Fibroblast of pulmonary artery (primary cell): Measurements from ENCODE around the gene AUTS2.

Experiments used
- DNase-seq: peaks from one replicate; pipeline ENCODE4 v3.0.0-alpha.2; 2010; ENCODE audit warnings: low read depth
- H3K4me3 ChIP-seq: replicated peaks from 2 replicates; pipeline ENCODE4 v1.5.1; 2011; ENCODE audit warnings: low read depth, mild to moderate bottlenecking, control low read depth, low read length, moderate library complexity
- TF ChIP-seq, protein P1 (sequence below): IDR thresholded peaks from 2 replicates; pipeline ENCODE4 v1.5.1; 2011; ENCODE audit warnings: mild to moderate bottlenecking, control low read depth, low read length, inconsistent platforms; ENCODE audit errors: missing control alignments

AUTS2 gene

DNA sequence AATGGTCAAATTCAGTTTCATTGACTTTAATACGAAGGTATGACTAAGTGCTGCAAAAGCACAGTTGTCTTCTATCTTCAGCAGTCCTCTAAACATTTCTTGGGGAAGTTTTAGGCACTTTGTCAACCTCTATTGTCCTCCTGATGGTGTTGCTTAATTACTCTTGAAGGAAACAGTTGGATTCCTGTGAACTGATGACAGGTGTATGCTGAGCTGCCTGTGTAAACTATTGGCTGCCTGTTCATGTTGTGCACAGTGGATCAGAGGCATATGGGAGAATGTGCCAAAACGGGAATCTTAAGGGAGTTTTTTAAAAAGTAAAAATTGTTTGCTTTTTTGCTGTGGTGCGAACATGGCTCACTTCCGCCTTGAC is 221.0 kb downstream of the AUTS2 start:
- no peak for DNase-seq
- TF ChIP-seq, protein P1, sequence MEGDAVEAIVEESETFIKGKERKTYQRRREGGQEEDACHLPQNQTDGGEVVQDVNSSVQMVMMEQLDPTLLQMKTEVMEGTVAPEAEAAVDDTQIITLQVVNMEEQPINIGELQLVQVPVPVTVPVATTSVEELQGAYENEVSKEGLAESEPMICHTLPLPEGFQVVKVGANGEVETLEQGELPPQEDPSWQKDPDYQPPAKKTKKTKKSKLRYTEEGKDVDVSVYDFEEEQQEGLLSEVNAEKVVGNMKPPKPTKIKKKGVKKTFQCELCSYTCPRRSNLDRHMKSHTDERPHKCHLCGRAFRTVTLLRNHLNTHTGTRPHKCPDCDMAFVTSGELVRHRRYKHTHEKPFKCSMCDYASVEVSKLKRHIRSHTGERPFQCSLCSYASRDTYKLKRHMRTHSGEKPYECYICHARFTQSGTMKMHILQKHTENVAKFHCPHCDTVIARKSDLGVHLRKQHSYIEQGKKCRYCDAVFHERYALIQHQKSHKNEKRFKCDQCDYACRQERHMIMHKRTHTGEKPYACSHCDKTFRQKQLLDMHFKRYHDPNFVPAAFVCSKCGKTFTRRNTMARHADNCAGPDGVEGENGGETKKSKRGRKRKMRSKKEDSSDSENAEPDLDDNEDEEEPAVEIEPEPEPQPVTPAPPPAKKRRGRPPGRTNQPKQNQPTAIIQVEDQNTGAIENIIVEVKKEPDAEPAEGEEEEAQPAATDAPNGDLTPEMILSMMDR: no peak
- H3K4me3 ChIP-seq: no peak overlapping the region

DNA sequence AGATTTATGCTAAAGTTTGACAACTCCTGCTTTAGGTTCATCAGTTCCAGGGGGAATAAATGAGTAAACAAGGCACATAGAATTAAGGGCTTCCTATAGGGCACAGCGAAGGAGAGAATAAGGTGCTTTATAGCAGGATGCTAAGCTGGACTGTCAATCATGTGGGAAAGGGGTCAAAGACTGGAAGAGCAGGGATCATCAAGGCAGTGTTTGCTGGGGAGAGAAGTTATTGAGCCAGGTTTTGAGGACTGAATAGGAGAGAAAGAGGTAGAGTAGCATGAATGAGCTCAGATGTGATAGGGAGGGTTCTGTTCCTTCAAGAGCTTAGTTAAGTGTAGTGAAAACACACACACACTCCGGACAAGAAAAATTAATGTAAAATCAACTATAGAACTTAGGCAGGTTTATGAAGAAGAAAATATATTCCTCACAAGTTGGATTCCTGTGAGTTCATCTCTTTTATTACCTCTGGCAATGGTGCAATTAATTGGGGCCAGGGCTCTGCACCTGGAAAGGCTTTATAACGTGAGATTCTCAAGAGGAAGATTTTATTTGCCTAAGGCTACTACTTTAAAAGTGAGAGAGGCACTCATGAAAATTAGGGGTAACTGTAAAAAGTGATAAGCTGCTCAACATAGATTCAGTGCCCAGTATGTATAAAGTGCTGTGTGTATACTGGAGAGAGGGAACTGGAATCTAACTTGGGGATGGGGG is 222.4 kb downstream of the AUTS2 start:
- no peak overlapping the region for H3K4me3 ChIP-seq
- TF ChIP-seq, protein P1: no peak
- no peak for DNase-seq

DNA sequence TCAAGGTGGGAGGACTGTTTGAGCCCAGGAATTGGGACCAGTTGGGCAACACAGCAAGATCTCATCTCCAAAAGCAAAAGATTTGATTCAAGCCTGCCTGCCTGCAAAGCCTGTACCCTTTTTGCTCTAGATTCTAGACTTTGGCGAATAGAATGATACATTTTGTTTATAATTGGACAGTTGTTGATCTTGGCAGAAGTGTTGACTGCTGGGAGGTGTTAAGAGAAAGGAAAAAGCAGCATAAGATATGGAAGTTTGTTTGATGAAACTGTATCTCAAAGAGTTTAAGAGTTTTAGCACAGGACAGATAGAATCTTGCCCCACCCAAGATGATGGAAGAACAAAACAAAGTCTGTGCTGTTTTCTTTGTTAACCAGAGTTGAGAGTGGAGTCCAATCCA is 224.1 kb downstream of the AUTS2 start:
- no peak overlapping the region for H3K4me3 ChIP-seq
- TF ChIP-seq, protein P1: no peak
- no peak for DNase-seq

DNA sequence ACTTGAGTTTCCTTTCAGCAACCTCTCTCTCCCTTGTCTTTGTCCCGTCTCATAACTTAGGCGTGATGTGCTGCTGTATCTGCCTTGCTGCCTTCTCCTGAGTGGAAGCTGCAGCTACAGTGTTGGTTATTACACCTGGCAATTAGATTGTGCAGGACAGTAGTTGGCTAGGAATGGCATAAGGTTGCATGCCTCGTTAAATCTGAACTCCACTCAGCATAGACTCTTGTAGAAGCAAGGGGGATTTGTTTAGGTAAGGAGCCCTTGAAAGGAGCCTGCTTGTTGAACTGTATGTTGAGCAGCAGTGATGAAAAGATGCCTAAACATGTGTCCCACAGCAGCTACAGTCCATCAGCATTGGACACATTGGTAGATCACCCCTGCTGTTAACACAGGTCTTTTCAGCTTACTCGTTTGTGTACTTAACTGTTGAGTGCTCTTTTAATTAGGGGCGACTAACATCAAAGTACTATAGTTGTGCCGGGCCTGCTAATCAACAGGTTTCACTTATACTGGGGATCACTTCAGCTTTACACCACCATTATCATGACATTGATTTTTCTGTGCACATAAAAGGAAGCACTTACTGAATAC is 225.0 kb downstream of the AUTS2 start:
- TF ChIP-seq, protein P1: no peak
- DNase-seq: no peak
- no peak overlapping the region for H3K4me3 ChIP-seq

DNA sequence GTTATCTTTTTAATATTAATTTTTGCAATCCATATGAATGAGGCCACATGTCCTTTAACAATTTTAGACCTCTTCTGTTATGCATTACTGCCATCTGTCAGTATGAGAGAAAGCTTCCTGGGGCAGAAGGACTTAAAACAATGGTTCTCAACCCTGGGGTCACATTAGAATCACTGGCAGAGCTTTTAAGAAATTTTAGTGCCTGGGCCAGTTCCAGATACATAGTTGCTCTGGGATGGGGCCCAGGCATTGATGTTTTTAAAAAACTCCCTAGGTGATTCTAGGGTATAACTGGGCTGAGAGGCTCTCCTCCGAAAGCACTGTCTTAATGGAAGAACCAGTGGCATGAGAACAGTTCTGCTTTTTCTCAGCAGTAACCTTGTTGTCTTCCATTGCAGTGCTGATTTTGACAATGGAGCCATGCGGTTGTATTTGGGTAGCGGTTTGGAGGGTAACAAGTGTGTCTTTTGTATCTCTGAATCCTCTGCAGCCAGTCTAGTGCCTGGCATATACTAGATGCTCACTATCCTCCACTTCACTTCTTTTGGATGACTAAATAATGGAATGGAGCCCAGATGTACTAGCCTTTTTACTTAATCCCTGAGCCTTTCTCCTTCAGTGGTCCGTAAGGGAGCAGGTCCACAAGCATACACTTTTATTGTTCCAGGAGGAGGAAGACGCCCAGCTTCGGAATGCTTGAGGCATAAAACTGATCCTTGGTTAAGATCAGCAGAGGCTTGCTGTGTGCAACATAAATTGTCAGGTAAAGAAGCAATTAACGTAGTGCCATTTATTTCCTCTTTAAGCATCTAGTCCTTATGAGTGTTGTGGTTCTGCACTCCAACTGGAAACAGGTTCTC is 227.1 kb downstream of the AUTS2 start:
- TF ChIP-seq, protein P1: peak; percentile 23
- DNase-seq: peak; percentile 46
- no peak overlapping the region for H3K4me3 ChIP-seq

DNA sequence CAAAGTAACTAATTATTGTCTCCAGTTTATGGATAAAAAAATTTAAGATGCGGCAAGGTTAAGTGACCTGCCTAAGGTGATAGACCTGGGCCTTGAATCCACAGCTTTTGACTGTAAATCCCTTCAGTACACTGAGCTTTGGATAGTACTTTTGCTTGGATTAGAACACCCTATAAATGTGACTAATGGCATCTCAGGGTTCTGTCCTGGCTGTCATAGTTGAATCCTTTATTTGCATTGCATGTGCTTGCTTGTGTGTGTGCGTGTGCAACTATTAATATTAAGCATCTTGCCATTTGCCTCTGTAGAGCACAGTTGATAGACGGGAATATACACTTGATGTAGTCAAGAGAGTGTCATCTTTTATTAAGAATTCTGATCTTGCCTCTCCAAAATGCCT is 228.0 kb downstream of the AUTS2 start:
- TF ChIP-seq, protein P1: no peak
- H3K4me3 ChIP-seq: no peak overlapping the region
- no peak for DNase-seq
